ENCODE measurements around the gene RFX2. TPM values are rescaled to one million over a fixed set of nuclear protein-coding genes. Genes with fewer than 3 reads are reported as not detected.

The RFX2 gene
- total RNA-seq, 2 donors from 2014 or later, result 6.6 to 11.0 TPM

DNA sequence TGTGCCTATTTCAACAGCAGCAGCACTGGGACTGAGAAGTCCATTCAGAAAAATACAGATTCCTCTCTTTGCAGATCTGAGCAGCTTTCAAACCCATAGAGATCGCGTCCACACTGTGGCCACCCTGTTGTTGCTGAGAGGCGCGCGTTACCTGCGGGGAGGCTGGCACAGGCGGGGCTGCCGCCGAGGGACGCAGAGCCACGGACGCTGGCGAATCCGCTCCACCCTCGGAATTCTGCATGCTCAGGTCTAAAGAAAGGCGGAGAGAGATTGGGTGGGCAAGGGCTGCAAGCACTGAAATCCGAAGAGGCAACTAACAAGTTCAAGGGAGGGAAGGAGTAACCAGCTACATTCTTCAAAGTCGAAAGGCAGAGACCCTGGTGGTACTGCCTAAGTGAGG, 63.0 kb downstream of the RFX2 start:
- WGBS, 2 experiments (ENCODE audit: insufficient coverage in 1 of 2, insufficient read length in 1 of 2), result 92 to 96% methylated on average over 16 to 18 of the region's 18 CpGs

DNA sequence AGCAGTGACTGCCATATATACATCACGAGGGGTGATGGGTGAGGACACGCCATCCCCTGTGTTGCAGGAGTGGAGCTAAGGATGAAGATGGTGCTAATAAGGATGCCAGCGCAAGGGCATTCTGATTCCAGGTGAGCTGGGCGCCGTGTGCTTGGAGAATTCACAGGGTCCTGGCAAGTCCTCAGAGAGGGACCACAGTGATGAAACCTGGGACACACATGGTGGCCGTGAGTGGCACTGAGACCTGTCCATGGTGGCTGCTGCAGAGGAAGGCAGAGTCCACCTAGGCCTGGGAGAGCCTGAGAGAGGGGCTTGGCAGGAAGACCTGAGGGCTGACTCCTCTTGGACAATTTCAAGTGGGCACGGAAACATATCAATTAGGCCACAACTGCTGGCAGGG, 65.2 kb downstream of the RFX2 start:
- Histone ChIP-seq H3K4me1 (ENCODE audit: control insufficient read depth, insufficient read depth, low read length) (peaks cover 4% of the 10 kb centered on the region), H3K36me3 (ENCODE audit: control insufficient read depth, insufficient read depth, low read length) (no peaks in the 10 kb centered on the region), H3K27me3 (ENCODE audit: control insufficient read depth, insufficient read depth, low read length, poor library complexity, severe bottlenecking) (no peaks in the 10 kb centered on the region), H3K9ac (ENCODE audit: extremely low read depth, low read length, poor library complexity, severe bottlenecking) (no peak overlapping the region), H3K4me3 (ENCODE audit: low read length) (no peak overlapping the region), H3K9me3 (ENCODE audit: control insufficient read depth, low read length) (no peaks in the 10 kb centered on the region), H3K27ac (ENCODE audit: low read depth, low read length) (no peak overlapping the region)
- no peak for DNase-seq
- 91 to 93% methylated on average over 6 to 7 of the region's 7 CpGs for WGBS, 2 experiments (ENCODE audit: insufficient coverage in 1 of 2, insufficient read length in 1 of 2)
- Mint-ChIP-seq H3K4me1 (peaks cover 4% of the 10 kb centered on the region), H3K36me3 (ENCODE audit: low read depth) (no peaks in the 10 kb centered on the region), H3K9me3 (no peaks in the 10 kb centered on the region), H3K4me3 (no peak overlapping the region), H3K27ac (no peak overlapping the region), H3K27me3 (ENCODE audit: insufficient read depth) (peaks cover under 1% of the 10 kb centered on the region)
- TF ChIP-seq, protein P1, sequence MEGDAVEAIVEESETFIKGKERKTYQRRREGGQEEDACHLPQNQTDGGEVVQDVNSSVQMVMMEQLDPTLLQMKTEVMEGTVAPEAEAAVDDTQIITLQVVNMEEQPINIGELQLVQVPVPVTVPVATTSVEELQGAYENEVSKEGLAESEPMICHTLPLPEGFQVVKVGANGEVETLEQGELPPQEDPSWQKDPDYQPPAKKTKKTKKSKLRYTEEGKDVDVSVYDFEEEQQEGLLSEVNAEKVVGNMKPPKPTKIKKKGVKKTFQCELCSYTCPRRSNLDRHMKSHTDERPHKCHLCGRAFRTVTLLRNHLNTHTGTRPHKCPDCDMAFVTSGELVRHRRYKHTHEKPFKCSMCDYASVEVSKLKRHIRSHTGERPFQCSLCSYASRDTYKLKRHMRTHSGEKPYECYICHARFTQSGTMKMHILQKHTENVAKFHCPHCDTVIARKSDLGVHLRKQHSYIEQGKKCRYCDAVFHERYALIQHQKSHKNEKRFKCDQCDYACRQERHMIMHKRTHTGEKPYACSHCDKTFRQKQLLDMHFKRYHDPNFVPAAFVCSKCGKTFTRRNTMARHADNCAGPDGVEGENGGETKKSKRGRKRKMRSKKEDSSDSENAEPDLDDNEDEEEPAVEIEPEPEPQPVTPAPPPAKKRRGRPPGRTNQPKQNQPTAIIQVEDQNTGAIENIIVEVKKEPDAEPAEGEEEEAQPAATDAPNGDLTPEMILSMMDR (conservative IDR thresholded peaks at IDR 0.05), result no peak

More for the DNA sequence above, 63.0 kb downstream of the RFX2 start:
- Histone ChIP-seq H3K36me3 (ENCODE audit: control insufficient read depth, insufficient read depth, low read length) (no peaks in the 10 kb centered on the region), H3K4me3 (ENCODE audit: low read length) (no peak overlapping the region), H3K27ac (ENCODE audit: low read depth, low read length) (no peak overlapping the region), H3K4me1 (ENCODE audit: control insufficient read depth, insufficient read depth, low read length) (peaks cover 4% of the 10 kb centered on the region), H3K27me3 (ENCODE audit: control insufficient read depth, insufficient read depth, low read length, poor library complexity, severe bottlenecking) (no peaks in the 10 kb centered on the region), H3K9ac (ENCODE audit: extremely low read depth, low read length, poor library complexity, severe bottlenecking) (no peak overlapping the region), H3K9me3 (ENCODE audit: control insufficient read depth, low read length) (no peaks in the 10 kb centered on the region)
- no peak for DNase-seq
- Mint-ChIP-seq H3K4me1 (peaks cover 4% of the 10 kb centered on the region), H3K36me3 (ENCODE audit: low read depth) (no peaks in the 10 kb centered on the region), H3K27ac (no peak overlapping the region), H3K27me3 (ENCODE audit: insufficient read depth) (peaks cover 2% of the 10 kb centered on the region), H3K9me3 (no peaks in the 10 kb centered on the region), H3K4me3 (no peak overlapping the region)
- TF ChIP-seq, protein P1 (conservative IDR thresholded peaks at IDR 0.05), result no peak

DNA sequence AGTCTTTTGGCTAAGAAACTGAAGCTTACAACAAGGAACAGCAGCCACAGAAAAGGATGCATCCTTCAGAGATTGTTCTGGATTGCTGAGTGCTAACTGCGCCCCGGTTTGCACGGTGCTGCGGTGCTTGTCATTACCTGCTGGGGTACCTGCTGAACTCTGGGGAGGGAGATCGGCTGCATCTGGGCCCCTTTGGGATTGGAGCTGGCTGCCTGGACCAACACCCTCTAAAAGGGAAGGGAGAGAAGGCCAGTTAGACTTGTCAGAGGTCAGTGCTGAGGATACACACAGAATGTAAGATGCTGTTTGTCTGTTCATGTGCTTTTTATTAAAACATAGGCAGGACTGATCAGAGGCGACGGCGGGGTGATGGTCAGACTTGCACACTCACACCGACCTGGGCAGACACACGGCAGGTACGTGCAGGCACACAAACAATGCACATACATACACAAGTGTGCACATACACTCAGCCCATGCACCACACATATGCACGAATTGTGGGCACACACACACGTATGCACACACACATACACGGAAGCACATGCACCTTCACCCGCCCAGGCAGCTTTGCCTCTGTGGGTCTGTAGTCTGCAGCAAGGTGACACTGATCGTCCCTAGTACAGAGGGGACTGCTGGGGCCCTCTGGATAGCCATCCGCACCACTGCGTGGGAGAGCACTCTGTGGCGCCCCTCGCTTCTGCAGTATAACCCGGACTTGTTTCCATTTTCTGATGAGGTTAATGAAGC, 66.1 kb downstream of the RFX2 start:
- Histone ChIP-seq H3K27me3 (ENCODE audit: control insufficient read depth, insufficient read depth, low read length, poor library complexity, severe bottlenecking) (no peaks in the 10 kb centered on the region), H3K4me1 (ENCODE audit: control insufficient read depth, insufficient read depth, low read length) (peaks cover 4% of the 10 kb centered on the region), H3K4me3 (ENCODE audit: low read length) (no peak overlapping the region), H3K27ac (ENCODE audit: low read depth, low read length) (no peak overlapping the region), H3K9me3 (ENCODE audit: control insufficient read depth, low read length) (no peaks in the 10 kb centered on the region), H3K9ac (ENCODE audit: extremely low read depth, low read length, poor library complexity, severe bottlenecking) (no peak overlapping the region), H3K36me3 (ENCODE audit: control insufficient read depth, insufficient read depth, low read length) (no peaks in the 10 kb centered on the region)
- Mint-ChIP-seq H3K9me3 (no peaks in the 10 kb centered on the region), H3K27ac (no peak overlapping the region), H3K4me1 (peaks cover 4% of the 10 kb centered on the region), H3K4me3 (no peak overlapping the region), H3K27me3 (ENCODE audit: insufficient read depth) (no peaks in the 10 kb centered on the region), H3K36me3 (ENCODE audit: low read depth) (no peaks in the 10 kb centered on the region)
- TF ChIP-seq, protein P1 (conservative IDR thresholded peaks at IDR 0.05), result no peak
- 88 to 94% methylated on average over 15 to 21 of the region's 21 CpGs for WGBS, 2 experiments (ENCODE audit: insufficient coverage in 1 of 2, insufficient read length in 1 of 2)
- DNase-seq, result peak; percentile 41

All from endodermal cell (in vitro differentiated cells).